Measurements from ENCODE around the gene CBLB.

DNA sequence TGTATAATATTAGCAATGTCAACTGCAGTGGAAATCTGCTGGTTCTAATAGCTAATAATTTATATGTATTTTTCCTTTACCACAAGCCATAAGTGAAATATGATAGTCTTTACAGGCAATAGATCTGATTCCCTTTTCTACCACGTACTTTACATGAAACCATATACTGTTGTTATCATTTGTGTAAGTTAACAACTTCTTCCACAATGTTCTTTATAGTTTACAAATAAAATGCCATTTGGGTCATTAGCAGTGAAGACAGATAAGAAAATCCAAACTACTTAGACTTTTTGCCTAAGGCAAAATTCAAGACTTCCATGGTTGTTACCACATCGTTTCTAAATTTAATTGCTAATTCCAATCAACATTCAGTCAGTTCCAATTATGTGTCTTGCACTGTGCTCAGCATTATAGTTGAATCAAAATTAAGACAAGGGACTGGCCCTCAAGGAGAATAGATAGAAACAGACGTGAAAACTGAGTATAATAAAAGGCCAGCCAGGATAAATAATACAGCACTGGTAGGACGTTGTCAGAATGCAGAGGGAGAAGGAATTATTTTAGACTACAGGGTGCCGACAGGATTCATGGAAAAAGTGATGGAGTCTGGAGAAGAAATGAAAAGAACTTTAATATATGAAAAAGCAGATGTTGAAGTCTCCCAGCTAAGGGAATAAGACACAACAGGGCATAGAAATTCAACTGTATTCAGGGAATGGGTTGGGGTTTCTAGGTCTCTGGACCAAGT lies 252.3 kb downstream of the CBLB start:
- TF ChIP-seq, protein P1, sequence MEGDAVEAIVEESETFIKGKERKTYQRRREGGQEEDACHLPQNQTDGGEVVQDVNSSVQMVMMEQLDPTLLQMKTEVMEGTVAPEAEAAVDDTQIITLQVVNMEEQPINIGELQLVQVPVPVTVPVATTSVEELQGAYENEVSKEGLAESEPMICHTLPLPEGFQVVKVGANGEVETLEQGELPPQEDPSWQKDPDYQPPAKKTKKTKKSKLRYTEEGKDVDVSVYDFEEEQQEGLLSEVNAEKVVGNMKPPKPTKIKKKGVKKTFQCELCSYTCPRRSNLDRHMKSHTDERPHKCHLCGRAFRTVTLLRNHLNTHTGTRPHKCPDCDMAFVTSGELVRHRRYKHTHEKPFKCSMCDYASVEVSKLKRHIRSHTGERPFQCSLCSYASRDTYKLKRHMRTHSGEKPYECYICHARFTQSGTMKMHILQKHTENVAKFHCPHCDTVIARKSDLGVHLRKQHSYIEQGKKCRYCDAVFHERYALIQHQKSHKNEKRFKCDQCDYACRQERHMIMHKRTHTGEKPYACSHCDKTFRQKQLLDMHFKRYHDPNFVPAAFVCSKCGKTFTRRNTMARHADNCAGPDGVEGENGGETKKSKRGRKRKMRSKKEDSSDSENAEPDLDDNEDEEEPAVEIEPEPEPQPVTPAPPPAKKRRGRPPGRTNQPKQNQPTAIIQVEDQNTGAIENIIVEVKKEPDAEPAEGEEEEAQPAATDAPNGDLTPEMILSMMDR (IDR thresholded peaks at IDR 0.05), result no peak
- TF ChIP-seq POLR2A (IDR thresholded peaks at IDR 0.05), result no peak
